K562 treated with DMSO at 1 percent for 24 hours (cell line): ENCODE data around the gene HPGDS. TPM values are rescaled to one million over a fixed set of nuclear protein-coding genes. Genes with fewer than 3 reads are reported as not detected.

Experiments
- total RNA-seq: library from RNA; unstranded; fragments of 300-600 nt; gene quantifications from 2 replicates; pipeline ENCODE4 v1.2.3, GENCODE V29; 2022; ENCODE audit warnings: low read depth; ENCODE audit not compliant: insufficient read depth

The HPGDS gene
- not detected in 2 replicates for total RNA-seq

DNA sequence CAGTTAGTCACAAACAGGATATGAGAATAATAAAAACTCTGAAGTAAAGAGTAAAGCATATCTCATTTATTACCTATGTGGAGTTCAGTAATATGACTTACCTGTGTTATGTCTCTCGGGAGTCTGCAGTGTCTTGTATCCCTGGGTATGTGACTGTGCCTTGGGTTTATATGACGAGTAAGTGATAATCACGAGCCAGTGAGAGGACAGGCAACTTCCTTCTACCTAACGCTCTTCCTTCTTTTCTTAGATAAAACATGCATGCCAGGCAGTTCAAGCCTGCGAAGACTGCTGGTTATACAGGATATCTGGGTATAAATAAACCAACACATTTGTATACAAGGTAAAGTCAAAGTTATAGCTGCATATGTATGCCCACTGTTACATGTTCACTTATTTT, at the start of gene HPGDS:
HPGDS (minus strand) TSS at position 143 of the 400 bp plus-strand sequence. CDS start 8,207 bp downstream, outside the sequence.

Other genes starting within 250 kb of the HPGDS start
- 6.8 and 8.8 TPM in 2 replicates for gene SMARCAD1, start 135.0 kb downstream of the HPGDS start, total RNA-seq
- 35.7 and 48.7 TPM in 2 replicates for gene PDLIM5, start 109.1 kb upstream of the HPGDS start, total RNA-seq